Activated CD8-positive, alpha-beta T cell treated with anti-CD3 and anti-CD28 coated beads for 36 hours (primary cell): ENCODE measurements around the gene SATB1. TPM values are rescaled to one million over a fixed set of nuclear protein-coding genes. Genes with fewer than 3 reads are reported as not detected.

ENCODE experiments used
- ATAC-seq: fragments of 200-7000 bp; cut with Tn5 transposase; one replicate; pipeline ENCODE4 v1.10.0; 2021; ENCODE audit warnings: mild to moderate bottlenecking, moderate library complexity
- CTCF ChIA-PET: fragments of 350-600 bp; sonication (Branson Sonifier 250); formaldehyde crosslinking; loops from one replicate; lab custom pipeline; 2021; ENCODE audit warnings: antibody characterized with exemption; lab: Charles Lee
- POLR2A ChIA-PET: fragments of 350-600 bp; sonication (Branson Sonifier 250); formaldehyde crosslinking; loops from one replicate; lab custom pipeline; 2021; ENCODE audit warnings: antibody characterized with exemption; lab: Charles Lee
- DNase-seq: peaks from one replicate; pipeline ENCODE4 v3.0.0-alpha.2; 2020
- H3K27ac Mint-ChIP-seq: one replicate; pipeline ENCODE4 v1.8.0; 2021; ENCODE audit warnings: mild to moderate bottlenecking, mixed read lengths
- H3K27me3 Mint-ChIP-seq: one replicate; pipeline ENCODE4 v1.8.0; 2021; ENCODE audit warnings: mixed read lengths
- H3K36me3 Mint-ChIP-seq: one replicate; pipeline ENCODE4 v1.8.0; 2021; ENCODE audit warnings: low read depth, mixed read lengths
- H3K4me1 Mint-ChIP-seq: one replicate; pipeline ENCODE4 v1.8.0; 2021; ENCODE audit warnings: low read depth, mixed read lengths
- H3K4me3 Mint-ChIP-seq: one replicate; pipeline ENCODE4 v1.8.0; 2021; ENCODE audit warnings: mild to moderate bottlenecking, moderate library complexity, mixed read lengths
- H3K9me3 Mint-ChIP-seq: one replicate; pipeline ENCODE4 v1.8.0; 2021; ENCODE audit warnings: mixed read lengths
- CTCF ChIP-seq: fragments of 200-600 bp; IDR thresholded peaks from one replicate; pipeline ENCODE4 v1.8.0; 2022; ENCODE audit warnings: antibody characterized with exemption, mild to moderate bottlenecking
- intact Hi-C: fragments of 100-400 bp; cut with micrococcal nuclease; formaldehyde crosslinking; loops from one replicate; pipeline ENCODE4 v1.10.0; 2022
- total RNA-seq, 2 experiments: library from RNA; stranded (reverse); gene quantifications; one replicate each; pipeline ENCODE4 v1.2.3, GENCODE V29; 2021

Gene SATB1
- total RNA-seq, 2 experiments from 2014 or later: 208 to 213 TPM

GRCh38 chr3:18432752-18433151 is 7.6 kb upstream of the SATB1 start:
- Mint-ChIP-seq H3K27me3 (no peaks in the 10 kb centered on the region), H3K9me3 (no peaks in the 10 kb centered on the region), H3K27ac (peak overlapping the region; percentile 81), H3K4me1 (peaks cover 62% of the 10 kb centered on the region), H3K36me3 (peaks cover 76% of the 10 kb centered on the region), H3K4me3 (peak overlapping the region; percentile 71)
- no peak for TF ChIP-seq CTCF
- intact Hi-C loops: no loop called here
- ChIA-PET CTCF (interaction anchor here (0.9 to 1.9 kb wide), 7 partner anchors 10 to 127 kb away, joined by 3 to 4 read pairs (median 4); no protein-coding TSS in a partner anchor), POLR2A (interaction anchor here (0.6 to 11.1 kb wide), 8 partner anchors 12 to 556 kb away, joined by 3 to 330 read pairs (median 4); partner anchors contain the start of gene SATB1)
- ATAC-seq: no peak
- DNase-seq: no peak

GRCh38 chr3:18431266-18431665 is 6.1 kb upstream of the SATB1 start:
- Mint-ChIP-seq H3K4me3 (peak overlapping the region; percentile 71), H3K4me1 (peaks cover 68% of the 10 kb centered on the region), H3K9me3 (no peaks in the 10 kb centered on the region), H3K27ac (peak overlapping the region; percentile 81), H3K36me3 (peaks cover 74% of the 10 kb centered on the region), H3K27me3 (no peaks in the 10 kb centered on the region)
- DNase-seq (no peak), ATAC-seq (no peak)
- TF ChIP-seq CTCF: no peak
- intact Hi-C loops: no loop called here
- ChIA-PET CTCF (interaction anchor here (0.9 to 2.5 kb wide), 6 partner anchors 13 to 308 kb away, joined by 3 to 8 read pairs (median 4); no protein-coding TSS in a partner anchor), POLR2A (interaction anchor here (1.0 to 11.1 kb wide), 14 partner anchors 12 to 322 kb away, joined by 3 to 330 read pairs (median 5); partner anchors contain the start of gene SATB1)

- Mint-ChIP-seq H3K36me3 (peaks cover 67% of the 10 kb centered on the region), H3K27me3 (no peaks in the 10 kb centered on the region)
- DNase-seq: no peak
Measured at GRCh38 chr3:18428991-18429745, 4.0 kb upstream of the SATB1 start.

GRCh38 chr3:18428036-18428435 is 2.9 kb upstream of the SATB1 start:
- intact Hi-C loops: no loop called here
- no peaks in the 10 kb centered on the region for H3K9me3 Mint-ChIP-seq
- TF ChIP-seq CTCF: no peak
- no peak for ATAC-seq
- H3K27ac Mint-ChIP-seq: peak overlapping the region; percentile 43
- peaks cover 78% of the 10 kb centered on the region for H3K36me3 Mint-ChIP-seq
- ChIA-PET CTCF (interaction anchor here (1.7 kb wide), 1 partner anchor 10 kb away, joined by 8 read pairs; no protein-coding TSS in a partner anchor), POLR2A (interaction anchor here (11.1 kb wide), 1 partner anchor 17 kb away, joined by 271 read pairs; no protein-coding TSS in a partner anchor)
- H3K27me3 Mint-ChIP-seq: no peaks in the 10 kb centered on the region
- DNase-seq: no peak
- H3K4me1 Mint-ChIP-seq: peaks cover 71% of the 10 kb centered on the region
- peak overlapping the region; percentile 71 for H3K4me3 Mint-ChIP-seq

More at GRCh38 chr3:18428991-18429745, 4.0 kb upstream of the SATB1 start:
- H3K4me1 Mint-ChIP-seq: peaks cover 64% of the 10 kb centered on the region
- CTCF ChIA-PET: interaction anchor here (0.7 to 2.5 kb wide), 3 partner anchors 10 to 16 kb away, joined by 3 to 8 read pairs (median 3); no protein-coding TSS in a partner anchor
- intact Hi-C loops: no loop called here
- no peak for TF ChIP-seq CTCF
- peak overlapping the region; percentile 71 for H3K4me3 Mint-ChIP-seq
- H3K27ac Mint-ChIP-seq: peak overlapping the region; percentile 43
- H3K9me3 Mint-ChIP-seq: no peaks in the 10 kb centered on the region
- POLR2A ChIA-PET: interaction anchor here (0.7 to 11.1 kb wide), 12 partner anchors 9 to 559 kb away, joined by 3 to 330 read pairs (median 4); partner anchors contain the start of gene SATB1
- ATAC-seq: no peak
